KMS-11 (cell line): ENCODE results near the gene MGRN1.
A peak's percentile ranks its signal among the peaks of the same experiment; 100 is the strongest.

Experiments used
- H2AFZ ChIP-seq: fragments of 200-600 bp; sonication (generic); 2 replicates; pipeline ENCODE4 v1.6.1; 2016; ENCODE audit warnings: antibody characterized with exemption, mixed run types, low read depth
- H3K27ac ChIP-seq: fragments of 200-600 bp; sonication (generic); 2 replicates; pipeline ENCODE4 v1.6.1; 2016; ENCODE audit warnings: mild to moderate bottlenecking, mixed run types
- H3K27me3 ChIP-seq: fragments of 200-600 bp; sonication (generic); 2 replicates; pipeline ENCODE4 v1.6.1; 2017; ENCODE audit warnings: mild to moderate bottlenecking, low read depth, mixed run types, moderate library complexity; ENCODE audit not compliant: insufficient read depth
- H3K36me3 ChIP-seq: fragments of 200-600 bp; sonication (generic); 2 replicates; pipeline ENCODE4 v1.6.1; 2017; ENCODE audit warnings: mild to moderate bottlenecking, mixed run types; ENCODE audit not compliant: insufficient read depth
- H3K4me1 ChIP-seq: fragments of 200-600 bp; sonication (generic); 2 replicates; pipeline ENCODE4 v1.6.1; 2016; ENCODE audit warnings: mild to moderate bottlenecking, low read depth, mixed run types; ENCODE audit not compliant: poor library complexity, severe bottlenecking
- H3K4me2 ChIP-seq: fragments of 200-600 bp; sonication (generic); 2 replicates; pipeline ENCODE4 v1.7.0; 2016; ENCODE audit warnings: mild to moderate bottlenecking, mixed run types
- H3K4me3 ChIP-seq: fragments of 200-600 bp; sonication (generic); IDR thresholded peaks from 2 replicates; pipeline ENCODE4 v1.6.1; 2017; ENCODE audit warnings: low read depth, low read length, mixed read lengths; ENCODE audit not compliant: insufficient read depth
- H3K79me2 ChIP-seq: fragments of 200-600 bp; sonication (generic); 2 replicates; pipeline ENCODE4 v1.6.1; 2016; ENCODE audit warnings: low read depth, mixed run types; ENCODE audit not compliant: insufficient read depth
- H3K9ac ChIP-seq: fragments of 200-600 bp; sonication (generic); 2 replicates; pipeline ENCODE4 v1.6.1; 2016; ENCODE audit warnings: mild to moderate bottlenecking, mixed run types
- H4K20me1 ChIP-seq: fragments of 200-600 bp; sonication (generic); 2 replicates; pipeline ENCODE4 v1.6.1; 2016; ENCODE audit warnings: mild to moderate bottlenecking, mixed run types; ENCODE audit not compliant: insufficient read depth
- TF ChIP-seq, protein P1 (sequence below): fragments of 200-600 bp; sonication (generic); conservative IDR thresholded peaks from 2 replicates; pipeline ENCODE4 v1.6.1; 2017; ENCODE audit warnings: low read depth, mild to moderate bottlenecking, antibody characterized with exemption, low read length, moderate library complexity, mixed read lengths

Gene MGRN1

DNA sequence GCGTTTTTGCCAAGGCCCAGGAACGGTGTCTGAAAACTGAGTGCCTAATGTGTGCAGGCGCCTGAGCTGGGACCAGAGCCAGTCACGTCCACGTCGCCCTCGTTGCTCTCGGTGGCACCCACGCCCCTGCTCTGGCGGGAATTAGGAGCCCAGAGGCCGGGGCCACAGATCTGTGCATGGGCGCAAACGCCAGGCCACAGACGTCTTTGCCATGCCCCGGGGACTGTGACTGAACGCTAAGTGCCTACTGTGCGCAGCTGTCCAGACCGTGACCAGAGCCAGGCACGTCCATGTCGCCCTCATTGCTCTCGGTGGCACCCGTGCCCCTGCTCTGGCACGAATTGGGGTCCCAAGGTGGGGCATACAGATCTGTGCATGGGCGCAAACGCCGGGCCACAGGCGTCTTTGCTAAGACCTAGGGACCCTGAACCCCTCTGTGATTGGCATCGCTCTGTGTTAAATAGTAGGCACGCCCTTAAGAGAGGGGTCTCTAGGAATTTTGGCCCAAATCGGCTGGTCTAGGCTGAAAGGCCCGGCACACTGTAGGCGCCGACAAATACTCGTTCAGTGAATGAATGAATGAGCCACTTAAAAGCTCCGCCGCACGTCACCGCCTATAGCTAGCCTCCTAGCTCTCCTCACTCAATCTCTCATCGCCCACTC lies 9.1 kb upstream of the MGRN1 start:
- H3K4me2 ChIP-seq, result peak overlapping the region; percentile 83
- H3K4me1 ChIP-seq, result peaks cover 30% of the 10 kb centered on the region
- TF ChIP-seq, protein P1, sequence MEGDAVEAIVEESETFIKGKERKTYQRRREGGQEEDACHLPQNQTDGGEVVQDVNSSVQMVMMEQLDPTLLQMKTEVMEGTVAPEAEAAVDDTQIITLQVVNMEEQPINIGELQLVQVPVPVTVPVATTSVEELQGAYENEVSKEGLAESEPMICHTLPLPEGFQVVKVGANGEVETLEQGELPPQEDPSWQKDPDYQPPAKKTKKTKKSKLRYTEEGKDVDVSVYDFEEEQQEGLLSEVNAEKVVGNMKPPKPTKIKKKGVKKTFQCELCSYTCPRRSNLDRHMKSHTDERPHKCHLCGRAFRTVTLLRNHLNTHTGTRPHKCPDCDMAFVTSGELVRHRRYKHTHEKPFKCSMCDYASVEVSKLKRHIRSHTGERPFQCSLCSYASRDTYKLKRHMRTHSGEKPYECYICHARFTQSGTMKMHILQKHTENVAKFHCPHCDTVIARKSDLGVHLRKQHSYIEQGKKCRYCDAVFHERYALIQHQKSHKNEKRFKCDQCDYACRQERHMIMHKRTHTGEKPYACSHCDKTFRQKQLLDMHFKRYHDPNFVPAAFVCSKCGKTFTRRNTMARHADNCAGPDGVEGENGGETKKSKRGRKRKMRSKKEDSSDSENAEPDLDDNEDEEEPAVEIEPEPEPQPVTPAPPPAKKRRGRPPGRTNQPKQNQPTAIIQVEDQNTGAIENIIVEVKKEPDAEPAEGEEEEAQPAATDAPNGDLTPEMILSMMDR, result no peak
- H3K27ac ChIP-seq, result peak overlapping the region; percentile 50
- H3K9ac ChIP-seq, result peak overlapping the region; percentile 83; the same call in 1 of the 2 replicates
- H4K20me1 ChIP-seq, result no peaks in the 10 kb centered on the region
- H3K36me3 ChIP-seq, result no peaks in the 10 kb centered on the region
- H3K4me3 ChIP-seq, result no peak overlapping the region
- H2AFZ ChIP-seq, result peak overlapping the region; percentile 87
- no peaks in the 10 kb centered on the region for H3K27me3 ChIP-seq
- H3K79me2 ChIP-seq, result peaks cover 9% of the 10 kb centered on the region; the same call in 1 of the 2 replicates

DNA sequence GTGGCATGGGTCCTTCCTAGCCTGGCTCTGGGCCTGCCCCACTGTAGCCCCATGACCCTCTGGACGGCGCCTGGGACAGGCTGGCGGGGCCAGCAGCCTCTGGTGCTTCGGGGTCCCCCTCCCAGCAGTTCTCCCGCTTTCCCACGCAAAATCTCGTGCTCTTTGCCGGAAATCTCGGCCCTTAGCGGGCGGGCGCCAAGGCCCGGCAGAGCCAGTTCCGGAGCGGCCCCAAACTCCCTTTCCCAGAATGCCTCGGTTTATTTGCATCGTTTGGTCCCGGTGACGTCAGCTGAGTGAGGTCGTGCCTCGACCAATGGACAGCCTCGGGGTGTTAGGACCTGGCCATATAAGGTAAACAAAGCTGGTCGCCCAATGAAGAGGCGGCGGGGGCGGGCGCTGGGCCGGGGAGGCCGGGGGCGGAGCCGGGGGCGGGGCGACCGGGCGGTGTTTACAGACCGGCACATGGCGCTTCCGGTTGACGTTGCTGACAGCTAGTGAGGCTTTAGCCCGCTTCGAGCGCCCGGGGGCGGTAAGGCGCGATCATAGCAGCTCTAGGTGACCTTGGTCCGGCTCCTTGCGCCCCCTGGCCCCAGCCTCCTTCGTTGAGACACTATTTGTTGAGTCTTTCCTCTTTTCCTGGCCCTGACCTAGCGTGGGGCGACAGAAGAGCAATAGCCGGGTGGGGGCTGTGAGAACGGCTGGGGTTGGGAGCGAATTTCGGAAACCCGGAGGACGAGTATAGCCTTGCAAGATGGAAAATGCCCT lies 8.4 kb upstream of the MGRN1 start:
- no peak overlapping the region for H3K4me3 ChIP-seq
- TF ChIP-seq, protein P1, result peak; percentile 55; the same call in 1 of the 2 replicates
- H3K27ac ChIP-seq, result peak overlapping the region; percentile 86
- H2AFZ ChIP-seq, result peak overlapping the region; percentile 84
- H3K79me2 ChIP-seq, result peaks cover 9% of the 10 kb centered on the region; the same call in 1 of the 2 replicates
- peak overlapping the region; percentile 70; the same call in 1 of the 2 replicates for H3K9ac ChIP-seq
- no peaks in the 10 kb centered on the region for H3K27me3 ChIP-seq
- H3K36me3 ChIP-seq, result no peaks in the 10 kb centered on the region
- H3K4me2 ChIP-seq, result peak overlapping the region; percentile 85
- H3K4me1 ChIP-seq, result peaks cover 30% of the 10 kb centered on the region
- no peaks in the 10 kb centered on the region for H4K20me1 ChIP-seq

DNA sequence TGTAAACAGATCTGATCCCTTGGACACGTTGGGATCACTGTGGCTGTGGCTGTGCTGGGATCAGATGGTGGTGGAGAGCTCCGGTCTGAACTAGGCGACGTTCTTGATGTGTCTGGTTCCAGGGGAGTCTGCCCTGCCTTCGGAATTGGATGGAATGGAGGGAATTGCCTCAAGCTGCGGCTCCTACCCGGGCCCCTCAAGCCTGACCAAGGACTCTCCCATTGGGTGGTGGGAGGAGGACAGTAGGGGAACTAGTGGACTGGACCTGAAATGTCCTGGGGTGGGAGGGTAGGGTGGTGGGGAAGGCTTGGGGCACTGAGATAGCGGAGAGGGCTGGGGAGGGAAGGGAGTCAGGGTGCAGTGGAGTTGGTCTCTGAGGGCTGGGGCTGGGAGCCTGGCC lies 6.7 kb upstream of the MGRN1 start:
- no peaks in the 10 kb centered on the region for H3K27me3 ChIP-seq
- H3K9ac ChIP-seq, result no peak overlapping the region
- no peak overlapping the region for H3K4me3 ChIP-seq
- H3K36me3 ChIP-seq, result no peaks in the 10 kb centered on the region
- peaks cover 9% of the 10 kb centered on the region; the same call in 1 of the 2 replicates for H3K79me2 ChIP-seq
- H3K27ac ChIP-seq, result no peak overlapping the region
- H3K4me2 ChIP-seq, result no peak overlapping the region
- H4K20me1 ChIP-seq, result no peaks in the 10 kb centered on the region
- H2AFZ ChIP-seq, result no peak overlapping the region
- peaks cover 29% of the 10 kb centered on the region for H3K4me1 ChIP-seq
- TF ChIP-seq, protein P1, result no peak

DNA sequence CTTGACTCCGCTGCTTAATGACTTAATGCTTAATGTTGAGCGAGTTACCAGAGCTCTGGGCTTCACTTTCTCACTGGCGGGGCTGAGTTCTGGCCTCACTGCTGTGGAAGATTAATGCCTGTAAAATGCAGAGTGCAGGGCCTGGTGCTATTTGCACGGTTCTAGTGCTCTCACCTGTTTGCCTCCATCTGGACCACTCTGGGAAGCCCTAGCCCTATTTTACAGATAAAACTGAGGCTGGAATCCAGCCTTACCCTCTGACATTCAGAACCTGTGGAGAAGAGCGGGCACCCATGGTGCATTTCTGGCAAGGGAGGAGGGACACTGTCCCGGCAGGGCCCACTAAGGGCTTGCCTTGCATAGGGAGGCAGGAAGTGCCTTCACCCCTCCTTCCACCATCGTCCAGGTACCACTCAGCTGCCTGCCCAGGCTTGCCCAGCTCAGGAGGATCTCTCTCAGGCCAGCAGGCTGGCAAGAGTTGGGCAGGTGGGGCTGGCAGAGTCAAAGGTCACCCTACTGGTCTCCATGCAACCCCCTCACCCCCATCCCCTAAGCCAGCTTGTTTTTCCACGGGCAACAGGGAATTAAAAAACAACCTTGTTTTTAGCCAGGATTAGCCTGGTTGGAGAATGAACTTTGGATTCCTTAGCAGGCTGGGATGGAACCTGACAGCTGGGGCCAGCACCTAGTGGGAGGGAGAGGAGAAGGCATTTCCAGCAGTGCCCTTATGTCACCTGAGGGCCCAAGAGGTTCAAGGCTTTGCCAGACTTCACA lies 5.8 kb upstream of the MGRN1 start:
- H3K36me3 ChIP-seq, result no peaks in the 10 kb centered on the region
- H3K4me2 ChIP-seq, result no peak overlapping the region
- H2AFZ ChIP-seq, result no peak overlapping the region
- no peak overlapping the region for H3K9ac ChIP-seq
- no peaks in the 10 kb centered on the region for H4K20me1 ChIP-seq
- H3K4me3 ChIP-seq, result no peak overlapping the region
- no peak overlapping the region for H3K27ac ChIP-seq
- peaks cover 23% of the 10 kb centered on the region for H3K4me1 ChIP-seq
- TF ChIP-seq, protein P1, result no peak
- H3K79me2 ChIP-seq, result no peaks in the 10 kb centered on the region
- no peaks in the 10 kb centered on the region for H3K27me3 ChIP-seq
